NT2/D1 (cell line): Measurements from ENCODE around the gene TXNDC12.

Experiments
- SUZ12 ChIP-seq: IDR thresholded peaks from 2 replicates; pipeline ENCODE4 v1.6.1; 2011; ENCODE audit not compliant: insufficient read length, insufficient read depth; ENCODE audit errors: extremely low read depth
- ZNF274 ChIP-seq: IDR thresholded peaks from 2 replicates; pipeline ENCODE4 v1.6.1; 2011; ENCODE audit warnings: mild to moderate bottlenecking, low read depth, low read length

GRCh38 chr1:51997974-51998382 lies 57.0 kb downstream of the TXNDC12 start:
- no peak for TF ChIP-seq ZNF274
- no peak for TF ChIP-seq SUZ12
